GM23248 (cell line): ENCODE results near the gene SIRPG. TPM values are rescaled to one million over a fixed set of nuclear protein-coding genes. Genes with fewer than 3 reads are reported as not detected.

ENCODE experiments used
- DNase-seq: peaks from one replicate; pipeline ENCODE4 v3.0.0-alpha.2; 2015
- H2AFZ ChIP-seq: fragments of 200-600 bp; sonication (generic); 2 replicates; pipeline ENCODE4 v1.6.1; 2016; ENCODE audit warnings: antibody characterized with exemption
- H3F3A ChIP-seq: fragments of 200-600 bp; sonication (generic); 2 replicates; pipeline ENCODE4 v1.6.1; 2016; ENCODE audit warnings: mild to moderate bottlenecking, antibody characterized with exemption, mixed run types; ENCODE audit not compliant: insufficient read depth
- H3K27ac ChIP-seq: fragments of 200-600 bp; sonication (generic); 2 replicates; pipeline ENCODE4 v1.5.1; 2016; ENCODE audit warnings: mild to moderate bottlenecking
- H3K27me3 ChIP-seq: fragments of 200-600 bp; sonication (generic); replicated peaks from 2 replicates; pipeline ENCODE4 v1.6.1; 2016; ENCODE audit warnings: mild to moderate bottlenecking; ENCODE audit not compliant: insufficient read depth
- H3K36me3 ChIP-seq: fragments of 200-600 bp; sonication (generic); 2 replicates; pipeline ENCODE4 v1.6.1; 2016; ENCODE audit warnings: low read depth, mild to moderate bottlenecking
- H3K4me1 ChIP-seq: fragments of 200-600 bp; sonication (generic); 2 replicates; pipeline ENCODE4 v1.6.1; 2016; ENCODE audit warnings: mild to moderate bottlenecking; ENCODE audit not compliant: insufficient read depth
- H3K4me2 ChIP-seq: fragments of 200-600 bp; sonication (generic); one replicate; pipeline ENCODE4 v1.6.1; 2016; ENCODE audit warnings: mild to moderate bottlenecking; ENCODE audit not compliant: unreplicated experiment
- H3K4me3 ChIP-seq: fragments of 200-600 bp; sonication (generic); 2 replicates; pipeline ENCODE4 v1.5.1; 2016; ENCODE audit warnings: mild to moderate bottlenecking
- H3K79me2 ChIP-seq: fragments of 200-600 bp; sonication (generic); 2 replicates; pipeline ENCODE4 v1.6.1; 2016; ENCODE audit warnings: mild to moderate bottlenecking; ENCODE audit not compliant: insufficient read depth
- H3K9ac ChIP-seq: fragments of 200-600 bp; sonication (generic); 2 replicates; pipeline ENCODE4 v1.6.1; 2016; ENCODE audit warnings: mild to moderate bottlenecking
- H3K9me2 ChIP-seq: fragments of 200-600 bp; sonication (generic); 2 replicates; pipeline ENCODE4 v1.6.1; 2016; ENCODE audit warnings: mixed run types, mild to moderate bottlenecking, moderate library complexity; ENCODE audit not compliant: insufficient read depth
- H3K9me3 ChIP-seq: fragments of 200-600 bp; sonication (generic); one replicate; pipeline ENCODE4 v1.6.1; 2017; ENCODE audit warnings: low read depth
- H4K20me1 ChIP-seq: fragments of 200-600 bp; sonication (generic); 2 replicates; pipeline ENCODE4 v1.6.0; 2016; ENCODE audit not compliant: insufficient read depth
- EZH2 ChIP-seq: fragments of 200-600 bp; sonication (generic); IDR thresholded peaks from 2 replicates; pipeline ENCODE4 v1.6.1; 2018; ENCODE audit warnings: antibody characterized with exemption, mild to moderate bottlenecking; ENCODE audit not compliant: insufficient read depth, poor library complexity, severe bottlenecking
- EZH2phosphoT487 ChIP-seq: fragments of 200-600 bp; sonication (generic); IDR thresholded peaks from 2 replicates; pipeline ENCODE4 v1.6.1; 2018; ENCODE audit warnings: antibody characterized with exemption, moderate library complexity, mild to moderate bottlenecking, low read depth; ENCODE audit not compliant: insufficient read depth
- WGBS, 2 experiments: methylation state at CpG; one replicate each; pipeline ENCODE4 v1.1.6; 2015 to 2017; ENCODE audit warnings: low lambda C conversion rate in 2 of 2, low coverage in 1 of 2; ENCODE audit errors: missing lambda C conversion rate in 2 of 2; 5-methylcytosine and 5-hydroxymethylcytosine counted together
- in situ Hi-C: fragments of 300-500 bp; cut with MboI; formaldehyde crosslinking; loops from 2 replicates; pipeline ENCODE4 v1.15.0; 2020
- polyA plus RNA-seq: library from polyadenylated mRNA; unstranded; fragments of >200 nt; fragmentation: Nextera tagmentation; extraction: Ambion mirVana; gene quantifications from 2 replicates; pipeline ENCODE4 v1.2.1, GENCODE V29; 2016
- total RNA-seq: library from RNA; depleted of rRNA; stranded (reverse); fragments of >200 nt; shearing (Covaris generic); gene quantifications from 2 replicates; pipeline ENCODE4 v1.2.3, GENCODE V29; 2014

The SIRPG gene
- total and polyA plus RNA-seq, 2 experiments from 2014 or later: not detected

DNA sequence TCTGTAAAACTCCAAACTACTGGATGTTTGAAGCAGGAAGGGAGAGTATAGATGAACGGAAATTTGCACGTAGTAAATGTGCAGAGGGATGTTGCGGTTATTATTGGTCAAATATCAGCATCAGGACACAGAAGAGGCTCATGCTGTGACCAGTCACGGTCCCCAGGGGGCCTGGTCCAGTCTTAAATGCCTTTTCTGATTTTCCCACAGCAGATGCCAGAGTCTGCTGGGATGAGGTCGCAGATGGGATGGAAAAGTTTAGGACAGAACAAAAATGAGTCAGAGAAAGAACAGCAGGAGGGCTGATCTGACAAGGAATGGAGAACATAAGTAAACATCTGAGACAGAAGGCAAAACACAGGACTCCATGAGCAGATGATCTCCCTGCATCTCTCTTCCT, 11.7 kb upstream of the SIRPG start:
- Histone ChIP-seq H3K27me3 (no peaks in the 10 kb centered on the region; the same call in 1 of the 2 replicates), H3K4me2 (no peak overlapping the region), H3K9me2 (no peaks in the 10 kb centered on the region), H4K20me1 (no peaks in the 10 kb centered on the region), H3K36me3 (no peaks in the 10 kb centered on the region), H3K9ac (no peak overlapping the region), H3K4me3 (no peak overlapping the region), H2AFZ (peak overlapping the region; percentile 23; the same call in 1 of the 2 replicates), H3K27ac (no peak overlapping the region), H3F3A (no peaks in the 10 kb centered on the region), H3K9me3 (no peaks in the 10 kb centered on the region), H3K79me2 (no peaks in the 10 kb centered on the region), H3K4me1 (0 out of 2 replicates have a peak, but pooled peaks cover 8% of the 10 kb centered on the region)
- in situ Hi-C loops: no loop called here
- WGBS, 2 experiments: 20 to 23% methylated on average over 5 of the region's 5 CpGs
- peak; percentile 75 for DNase-seq
- TF ChIP-seq EZH2phosphoT487 (no peak), EZH2 (no peak)

DNA sequence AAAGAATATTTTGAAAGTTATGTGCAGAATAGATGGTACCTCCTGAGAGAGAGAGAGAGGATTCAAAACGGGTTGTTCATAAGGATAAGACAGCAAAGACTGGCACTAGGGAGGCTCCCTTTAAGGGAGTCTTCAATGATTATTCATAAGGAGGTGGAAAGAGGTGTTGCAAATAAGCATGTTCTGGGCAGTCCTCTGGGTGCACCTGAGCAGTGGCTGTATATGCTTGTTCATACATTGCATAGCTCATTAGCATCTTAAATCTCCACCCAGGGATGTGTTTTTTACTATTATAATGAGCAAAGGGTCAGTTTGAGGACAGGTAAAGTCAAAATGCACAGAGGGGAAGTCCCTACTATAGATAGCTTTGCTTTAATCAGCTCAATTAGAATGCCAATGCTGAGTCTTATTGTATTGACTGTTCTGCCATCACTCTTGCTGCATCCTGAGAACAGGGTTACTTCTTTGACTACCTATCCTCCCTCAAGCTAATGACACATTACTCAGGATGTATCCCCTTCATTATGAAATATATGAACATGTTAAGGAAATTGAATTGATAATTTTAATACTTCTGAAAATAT, 10.0 kb upstream of the SIRPG start:
- Histone ChIP-seq H2AFZ (no peak overlapping the region), H3K9me3 (no peaks in the 10 kb centered on the region), H3K27me3 (no peaks in the 10 kb centered on the region; the same call in 1 of the 2 replicates), H3K9ac (no peak overlapping the region), H3K79me2 (no peaks in the 10 kb centered on the region), H3K36me3 (no peaks in the 10 kb centered on the region), H3F3A (no peaks in the 10 kb centered on the region), H4K20me1 (no peaks in the 10 kb centered on the region), H3K27ac (no peak overlapping the region), H3K4me1 (0 out of 2 replicates have a peak, but pooled peaks cover 8% of the 10 kb centered on the region), H3K9me2 (no peaks in the 10 kb centered on the region), H3K4me2 (no peak overlapping the region), H3K4me3 (no peak overlapping the region)
- in situ Hi-C loops: no loop called here
- DNase-seq: no peak
- WGBS, 2 experiments: 18 to 44% methylated on average over 1 of the region's 1 CpG
- TF ChIP-seq EZH2 (no peak), EZH2phosphoT487 (no peak)

DNA sequence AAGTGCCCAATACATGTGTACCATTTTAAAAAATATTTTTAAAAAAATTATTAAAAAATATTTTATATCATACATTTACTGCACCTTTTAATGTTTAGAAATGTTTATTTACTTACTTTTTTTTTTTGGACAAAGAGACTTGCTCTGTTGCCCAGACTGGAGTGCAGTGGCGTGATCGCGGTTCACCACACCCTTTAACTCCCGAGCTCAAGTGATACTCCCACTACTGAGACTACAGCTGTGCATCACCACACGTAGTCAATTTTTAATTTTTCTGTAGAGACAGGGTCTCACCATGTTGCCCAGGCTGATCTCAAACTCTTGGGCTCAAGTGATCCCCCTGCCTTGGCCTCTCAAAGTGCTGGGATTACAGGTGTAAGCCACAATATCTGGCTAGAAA, 9.2 kb upstream of the SIRPG start:
- no peak overlapping the region for H3K4me3 ChIP-seq
- TF ChIP-seq EZH2phosphoT487 (no peak), EZH2 (no peak)
- DNase-seq: no peak
- H3K9ac ChIP-seq: no peak overlapping the region
- no peaks in the 10 kb centered on the region; the same call in 1 of the 2 replicates for H3K27me3 ChIP-seq
- H3K9me2 ChIP-seq: no peaks in the 10 kb centered on the region
- H3K9me3 ChIP-seq: no peaks in the 10 kb centered on the region
- no peak overlapping the region for H2AFZ ChIP-seq
- H3K79me2 ChIP-seq: no peaks in the 10 kb centered on the region
- no peaks in the 10 kb centered on the region for H3K36me3 ChIP-seq
- in situ Hi-C loops: no loop called here
- no peak overlapping the region for H3K27ac ChIP-seq
- H3F3A ChIP-seq: no peaks in the 10 kb centered on the region
- H3K4me2 ChIP-seq: no peak overlapping the region
- H4K20me1 ChIP-seq: no peaks in the 10 kb centered on the region
- 0 out of 2 replicates have a peak, but pooled peaks cover 8% of the 10 kb centered on the region for H3K4me1 ChIP-seq
- 44 to 53% methylated on average over 5 of the region's 5 CpGs for WGBS, 2 experiments

DNA sequence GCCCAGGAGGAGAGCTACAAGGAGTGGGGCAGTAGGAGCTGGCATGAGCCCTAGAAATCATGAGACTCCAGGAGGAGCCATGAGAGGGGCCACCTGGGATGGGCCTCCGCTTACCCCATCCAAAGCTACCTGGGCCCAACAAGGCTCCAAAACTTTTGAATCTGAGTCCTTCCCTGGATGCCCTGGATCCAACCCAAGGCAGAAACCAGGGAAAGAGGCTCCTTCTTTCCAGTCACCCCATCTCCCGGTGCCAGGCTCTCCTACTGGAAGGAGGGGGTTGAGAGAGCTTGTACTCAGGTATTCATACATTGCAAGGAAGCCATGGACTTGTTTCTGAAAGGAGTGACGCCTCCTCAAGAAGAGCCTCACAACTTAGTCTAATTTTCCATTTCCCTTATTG, 7.8 kb upstream of the SIRPG start:
- no peak overlapping the region for H3K4me3 ChIP-seq
- no peaks in the 10 kb centered on the region for H3F3A ChIP-seq
- H3K4me1 ChIP-seq: 0 out of 2 replicates have a peak, but pooled peaks cover 8% of the 10 kb centered on the region
- no peaks in the 10 kb centered on the region for H3K9me3 ChIP-seq
- TF ChIP-seq EZH2phosphoT487 (no peak), EZH2 (no peak)
- no peaks in the 10 kb centered on the region for H4K20me1 ChIP-seq
- H3K9me2 ChIP-seq: no peaks in the 10 kb centered on the region
- in situ Hi-C loops: no loop called here
- no peak for DNase-seq
- no peak overlapping the region for H3K27ac ChIP-seq
- H3K9ac ChIP-seq: no peak overlapping the region
- no peaks in the 10 kb centered on the region for H3K36me3 ChIP-seq
- H3K27me3 ChIP-seq: no peaks in the 10 kb centered on the region
- 71 to 81% methylated on average over 3 of the region's 3 CpGs for WGBS, 2 experiments
- no peak overlapping the region for H3K4me2 ChIP-seq
- no peak overlapping the region for H2AFZ ChIP-seq
- no peaks in the 10 kb centered on the region for H3K79me2 ChIP-seq
